ENCODE measurements around the gene JADE1. TPM values are rescaled to one million over a fixed set of nuclear protein-coding genes. Genes with fewer than 3 reads are reported as not detected.
A peak's percentile ranks its signal among the peaks of the same experiment; 100 is the strongest.

The JADE1 gene
- polyA plus RNA-seq, 2 of the 4 experiments (the other 2 are of a cell fraction) = 23.7 to 54.6 TPM

GRCh38 chr4:128820671-128821070 lies 11.2 kb downstream of the JADE1 start:
- CTCF ChIA-PET = no interaction called here
- TF ChIP-seq CEBPB (IDR thresholded peaks at IDR 0.05) (no peak), ESRRA (IDR thresholded peaks at IDR 0.05; ENCODE audit: borderline replicate concordance, low read length) (no peak), NPAS2 (CRISPR knock-in tag; IDR thresholded peaks at IDR 0.05; ENCODE audit: borderline replicate concordance) (no peak), BCL3 (IDR thresholded peaks at IDR 0.05) (no peak), BHLHE40 (IDR thresholded peaks at IDR 0.05; ENCODE audit: low read depth, low read length) (no peak), PHF8 (IDR thresholded peaks at IDR 0.05; ENCODE audit: borderline replicate concordance, low read depth) (no peak), RARB (CRISPR knock-in tag; IDR thresholded peaks at IDR 0.05) (no peak), GATA3 (IDR thresholded peaks at IDR 0.05; ENCODE audit: borderline replicate concordance) (no peak), MYC (IDR thresholded peaks at IDR 0.05; ENCODE audit: borderline replicate concordance, low read length) (no peak), CBX8 (IDR thresholded peaks at IDR 0.05) (no peak), POLR2A (IDR thresholded peaks at IDR 0.05; ENCODE audit: low read length) (no peak), REST (IDR thresholded peaks at IDR 0.05) (no peak), NR3C1 (IDR thresholded peaks at IDR 0.05) (no peak)
- TF ChIP-seq, protein P1, sequence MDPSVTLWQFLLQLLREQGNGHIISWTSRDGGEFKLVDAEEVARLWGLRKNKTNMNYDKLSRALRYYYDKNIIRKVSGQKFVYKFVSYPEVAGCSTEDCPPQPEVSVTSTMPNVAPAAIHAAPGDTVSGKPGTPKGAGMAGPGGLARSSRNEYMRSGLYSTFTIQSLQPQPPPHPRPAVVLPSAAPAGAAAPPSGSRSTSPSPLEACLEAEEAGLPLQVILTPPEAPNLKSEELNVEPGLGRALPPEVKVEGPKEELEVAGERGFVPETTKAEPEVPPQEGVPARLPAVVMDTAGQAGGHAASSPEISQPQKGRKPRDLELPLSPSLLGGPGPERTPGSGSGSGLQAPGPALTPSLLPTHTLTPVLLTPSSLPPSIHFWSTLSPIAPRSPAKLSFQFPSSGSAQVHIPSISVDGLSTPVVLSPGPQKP (IDR thresholded peaks at IDR 0.05; ENCODE audit: low read depth, low read length) = no peak
- no peak overlapping the region for H3K27ac ChIP-seq
- no peak overlapping the region; the same call in 1 of the 3 replicates for H3K4me2 ChIP-seq
- peaks cover 98% of the 10 kb centered on the region for H3K4me1 ChIP-seq
- H3K9me3 ChIP-seq = no peaks in the 10 kb centered on the region
- DNase-seq (ENCODE audit: low read depth in 1 of 2, low spot score in 1 of 2) (no peak), ATAC-seq (no peak), FAIRE-seq (no peak)
- no peak overlapping the region for H3K4me3 ChIP-seq
- WGBS (ENCODE audit: missing lambda C conversion rate) = 86% methylated on average over 3 of the region's 3 CpGs
- POLR2A ChIA-PET = interaction anchor here (1.1 kb wide), 1 partner anchor 9 kb away, joined by 4 read pairs; no protein-coding TSS in a partner anchor

DNA sequence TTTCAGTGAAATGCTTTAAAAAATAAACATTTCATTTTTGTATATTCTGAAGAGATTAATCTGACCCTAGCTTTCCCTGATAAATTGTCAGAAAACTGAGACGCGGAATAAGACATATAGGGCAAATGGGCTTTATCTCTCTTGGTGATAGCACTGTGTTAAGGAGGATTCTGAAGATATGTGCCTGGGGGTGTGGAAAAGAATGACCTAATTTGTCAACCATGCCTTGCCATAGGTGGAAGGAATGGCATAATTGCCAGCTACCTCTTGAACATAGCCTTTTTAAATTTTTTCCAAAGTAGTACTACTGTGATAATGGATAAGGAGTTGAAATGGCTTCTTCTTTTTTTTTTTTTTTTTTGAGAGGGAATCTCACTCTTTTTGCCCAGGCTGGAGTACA lies 11.7 kb downstream of the JADE1 start:
- WGBS (ENCODE audit: missing lambda C conversion rate) = 100% methylated on average over 2 of the region's 2 CpGs
- peaks cover 98% of the 10 kb centered on the region for H3K4me1 ChIP-seq
- CTCF ChIA-PET = no interaction called here
- DNase-seq (ENCODE audit: low read depth in 1 of 2, low spot score in 1 of 2) = no peak
- no peak overlapping the region for H3K4me3 ChIP-seq
- TF ChIP-seq MAX (IDR thresholded peaks at IDR 0.05) (no peak), FOSL2 (IDR thresholded peaks at IDR 0.05) (no peak), FOSL2 (CRISPR knock-in tag; IDR thresholded peaks at IDR 0.05) (no peak), ZC3H11A (IDR thresholded peaks at IDR 0.05) (no peak), KDM5A (IDR thresholded peaks at IDR 0.05) (no peak), NR3C1 (IDR thresholded peaks at IDR 0.05) (no peak), CEBPB (IDR thresholded peaks at IDR 0.05) (no peak), RCOR1 (IDR thresholded peaks at IDR 0.05; ENCODE audit: low read depth, low read length) (no peak), KDM1A (IDR thresholded peaks at IDR 0.05; ENCODE audit: low read depth) (no peak), JUNB (IDR thresholded peaks at IDR 0.05) (no peak)
- TF ChIP-seq, protein P2, sequence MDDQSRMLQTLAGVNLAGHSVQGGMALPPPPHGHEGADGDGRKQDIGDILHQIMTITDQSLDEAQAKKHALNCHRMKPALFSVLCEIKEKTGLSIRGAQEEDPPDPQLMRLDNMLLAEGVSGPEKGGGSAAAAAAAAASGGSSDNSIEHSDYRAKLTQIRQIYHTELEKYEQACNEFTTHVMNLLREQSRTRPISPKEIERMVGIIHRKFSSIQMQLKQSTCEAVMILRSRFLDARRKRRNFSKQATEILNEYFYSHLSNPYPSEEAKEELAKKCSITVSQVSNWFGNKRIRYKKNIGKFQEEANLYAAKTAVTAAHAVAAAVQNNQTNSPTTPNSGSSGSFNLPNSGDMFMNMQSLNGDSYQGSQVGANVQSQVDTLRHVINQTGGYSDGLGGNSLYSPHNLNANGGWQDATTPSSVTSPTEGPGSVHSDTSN (IDR thresholded peaks at IDR 0.05) = no peak
- no peak for ATAC-seq
- no peak for FAIRE-seq
- H3K9me3 ChIP-seq = no peaks in the 10 kb centered on the region
- no peak overlapping the region for H3K27ac ChIP-seq
- H3K4me2 ChIP-seq = peak overlapping the region; percentile 15; the same call in 2 of the 3 replicates
- POLR2A ChIA-PET = interaction anchor here (1.1 kb wide), 1 partner anchor 9 kb away, joined by 4 read pairs; no protein-coding TSS in a partner anchor
